Thymus (tissue), 11 donors: ENCODE measurements around the gene SLC1A4. TPM values are rescaled to one million over a fixed set of nuclear protein-coding genes. Genes with fewer than 3 reads are reported as not detected.

Experiments
- DNase-seq, 9 donors: peaks; one replicate each; pipeline ENCODE4 v3.0.0-alpha.2; 2013; ENCODE audit warnings: low spot score in 9 of 9, low read depth in 6 of 9, missing footprints in 1 of 9
- H3K27ac ChIP-seq, 2 donors: one replicate each; pipeline ENCODE4 v1.5.1; 2013; ENCODE audit warnings: control low read depth in 1 of 2, low read depth in 1 of 2, low read length in 1 of 2, mild to moderate bottlenecking in 1 of 2, moderate library complexity in 1 of 2
- H3K27me3 ChIP-seq, 2 donors: one replicate each; pipeline ENCODE4 v1.5.1; 2013; ENCODE audit warnings: low read length in 1 of 2; ENCODE audit not compliant: control insufficient read depth in 2 of 2, insufficient read depth in 1 of 2
- H3K36me3 ChIP-seq, 2 donors: one replicate each; pipeline ENCODE4 v1.5.1; 2013; ENCODE audit warnings: low read length in 1 of 2, mild to moderate bottlenecking in 1 of 2, moderate library complexity in 1 of 2; ENCODE audit not compliant: control insufficient read depth in 2 of 2, insufficient read depth in 2 of 2
- H3K4me1 ChIP-seq, 2 donors: one replicate each; pipeline ENCODE4 v1.5.1; 2013; ENCODE audit warnings: low read length in 2 of 2; ENCODE audit not compliant: control insufficient read depth in 2 of 2, insufficient read depth in 2 of 2
- H3K4me3 ChIP-seq, 2 donors: one replicate each; pipeline ENCODE4 v1.5.1; 2013; ENCODE audit warnings: low read length in 2 of 2, control low read depth in 1 of 2, mild to moderate bottlenecking in 1 of 2
- H3K9me3 ChIP-seq, 2 donors: one replicate each; pipeline ENCODE4 v1.5.1; 2013; ENCODE audit warnings: low read length in 1 of 2, mild to moderate bottlenecking in 1 of 2; ENCODE audit not compliant: control insufficient read depth in 2 of 2, insufficient read depth in 1 of 2
- WGBS: extraction: QIAGEN DNeasy Blood & Tissue Kit; methylation state at CpG from one replicate; pipeline ENCODE4 v1.1.7; 2013; 5-methylcytosine and 5-hydroxymethylcytosine counted together
- polyA plus RNA-seq: library from polyadenylated mRNA; stranded (reverse); fragments of 200-250 nt; gene quantifications from one replicate; pipeline ENCODE4 v1.2.3, GENCODE V29; 2013
- total RNA-seq: library from RNA; stranded (reverse); fragments of 120-200 nt; gene quantifications from one replicate; pipeline ENCODE4 v1.2.4, GENCODE V29; 2013
- donor health status: healthy.

The SLC1A4 gene
- total and polyA plus RNA-seq, 2 donors = 4.9 to 12.5 TPM

DNA sequence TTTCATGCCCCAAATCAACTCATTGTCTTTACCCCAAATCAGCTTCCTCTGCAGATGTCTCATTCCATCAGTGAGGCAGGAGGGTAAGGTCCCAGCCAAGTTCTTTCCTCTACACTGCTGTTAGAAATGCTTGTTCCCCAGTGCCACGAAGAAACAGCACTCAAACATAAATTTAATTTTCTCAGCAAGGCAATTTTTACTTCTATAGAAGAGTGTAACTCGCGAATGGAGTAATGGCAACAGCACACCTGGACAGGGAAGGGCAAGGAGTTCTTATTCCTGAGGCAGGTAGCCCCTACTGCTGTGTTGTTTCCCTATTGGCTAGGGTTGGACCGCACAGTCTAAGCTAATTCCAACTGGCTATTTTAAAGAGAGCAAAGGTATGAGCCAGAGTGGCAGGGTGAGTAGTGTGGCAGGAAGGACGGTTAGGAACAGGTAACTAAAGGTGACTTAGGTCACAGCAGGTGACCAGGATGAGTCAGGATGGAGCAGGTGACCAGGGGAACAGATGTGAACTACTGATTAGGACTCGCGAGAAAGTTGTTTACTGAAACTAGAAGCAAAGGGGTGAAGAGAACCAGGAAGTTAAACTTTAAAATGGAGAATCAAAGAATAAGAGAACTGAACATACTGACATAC is 55.0 kb downstream of the SLC1A4 start:
- Histone ChIP-seq H3K36me3 (peaks cover 4 to 15% of the 10 kb centered on the region in 2 donors), H3K27ac (no peak overlapping the region), H3K27me3 (no peaks in the 10 kb centered on the region), H3K4me3 (no peak overlapping the region), H3K9me3 (peaks cover 5 to 11% of the 10 kb centered on the region in 2 donors), H3K4me1 (peaks cover 0 to 11% of the 10 kb centered on the region in 2 donors)
- DNase-seq = no peak
- WGBS = 97% methylated on average over 7 of the region's 7 CpGs

DNA sequence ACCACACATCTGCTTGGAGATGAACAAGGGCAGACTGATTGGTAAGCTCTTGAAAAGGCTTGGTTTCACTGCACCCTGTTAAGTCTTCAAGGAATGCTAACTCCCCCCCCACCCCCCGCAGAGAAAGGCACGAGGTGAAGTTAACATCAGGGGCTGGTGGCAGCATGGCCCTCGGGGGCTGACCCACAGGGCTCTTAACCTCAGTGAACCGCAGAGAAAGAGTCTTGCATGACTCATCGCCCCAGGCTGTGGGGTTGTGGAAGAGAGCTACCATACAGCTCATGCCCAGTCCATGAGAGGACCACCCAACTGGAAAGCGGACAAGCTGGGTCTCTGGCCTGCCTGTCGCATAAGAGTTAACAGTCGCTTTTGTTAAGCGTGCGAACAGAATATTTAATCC is 56.5 kb downstream of the SLC1A4 start:
- no peak overlapping the region for H3K4me3 ChIP-seq
- H3K36me3 ChIP-seq = peaks cover 4 to 12% of the 10 kb centered on the region in 2 donors
- H3K27me3 ChIP-seq = no peaks in the 10 kb centered on the region
- H3K9me3 ChIP-seq = peaks cover 5 to 11% of the 10 kb centered on the region in 2 donors
- DNase-seq = no peak
- peaks cover 0 to 6% of the 10 kb centered on the region in 2 donors for H3K4me1 ChIP-seq
- 90% methylated on average over 10 of the region's 10 CpGs for WGBS
- H3K27ac ChIP-seq = no peak overlapping the region

DNA sequence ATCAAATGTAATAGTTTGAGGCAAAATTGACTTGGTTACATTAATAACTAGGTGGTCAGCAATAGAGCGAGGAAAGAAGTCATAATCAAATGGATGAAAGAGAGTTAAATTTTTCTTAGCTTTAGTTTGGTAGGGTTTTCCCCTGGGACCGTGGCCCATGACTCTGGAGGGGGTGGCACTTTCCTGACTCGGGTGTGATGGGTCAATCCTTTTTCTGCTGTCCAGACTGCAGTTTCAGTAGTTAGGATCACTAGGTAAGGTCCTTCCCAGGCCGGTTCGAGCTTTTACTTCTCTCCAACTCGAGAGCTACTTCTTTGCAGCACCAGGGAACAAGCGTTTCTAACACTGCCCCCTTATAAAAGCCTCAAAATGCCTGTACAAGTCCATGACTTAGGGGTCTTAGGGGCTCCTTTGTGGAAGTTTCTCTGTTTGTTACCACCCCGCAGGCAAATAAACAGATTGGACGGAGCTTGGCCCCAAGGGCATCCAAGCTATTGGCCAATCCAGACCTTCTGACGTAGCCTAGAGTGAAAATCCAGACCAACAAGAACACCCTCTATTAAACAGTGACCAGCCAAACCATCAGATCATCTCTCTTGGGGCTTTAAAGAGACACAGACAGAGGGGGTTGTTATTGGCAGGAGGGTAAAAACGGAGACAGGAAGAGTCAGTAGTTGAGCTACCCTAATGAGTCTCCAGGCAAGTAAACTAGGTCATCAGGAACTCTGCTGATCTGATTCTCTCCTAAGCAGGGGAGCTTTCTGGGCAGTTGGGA is 57.6 kb downstream of the SLC1A4 start:
- H3K9me3 ChIP-seq = peaks cover 5 to 11% of the 10 kb centered on the region in 2 donors
- no peak for DNase-seq
- 86% methylated on average over 11 of the region's 11 CpGs for WGBS
- H3K27me3 ChIP-seq = no peaks in the 10 kb centered on the region
- no peak overlapping the region for H3K27ac ChIP-seq
- H3K36me3 ChIP-seq = peaks cover 4 to 12% of the 10 kb centered on the region in 2 donors
- H3K4me3 ChIP-seq = no peak overlapping the region
- peaks cover 0 to 6% of the 10 kb centered on the region in 2 donors for H3K4me1 ChIP-seq

DNA sequence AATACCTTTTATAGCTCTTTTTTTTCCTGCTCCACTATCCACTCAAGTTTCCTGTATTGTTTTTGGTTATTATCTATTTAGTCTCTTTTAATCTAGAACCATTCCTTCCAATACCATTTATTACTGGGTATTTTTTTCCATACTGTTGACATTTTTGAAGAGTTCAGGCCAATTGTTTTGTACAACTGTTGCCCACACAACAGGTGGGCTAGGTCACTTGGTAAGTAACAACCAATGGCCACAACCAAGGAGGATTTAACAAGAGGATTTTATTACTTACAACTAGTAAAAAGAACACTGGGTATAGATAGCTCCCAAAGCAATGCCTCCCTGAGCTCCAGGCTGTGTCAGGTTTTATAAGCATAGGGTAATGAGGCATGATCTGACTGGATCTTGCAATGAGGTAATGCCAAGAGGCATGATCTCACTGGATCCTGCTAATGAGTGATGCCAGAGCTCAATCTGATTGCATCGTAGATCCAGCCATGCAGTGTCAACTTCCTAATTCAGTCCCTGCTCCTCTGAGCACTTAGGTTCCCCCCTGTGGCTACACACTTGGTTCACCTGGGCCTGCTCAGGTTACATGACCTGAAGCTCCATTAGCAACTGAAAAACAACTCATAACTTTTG is 59.9 kb downstream of the SLC1A4 start:
- H3K27ac ChIP-seq = no peak overlapping the region
- peaks cover 2 to 3% of the 10 kb centered on the region in 2 donors for H3K9me3 ChIP-seq

DNA sequence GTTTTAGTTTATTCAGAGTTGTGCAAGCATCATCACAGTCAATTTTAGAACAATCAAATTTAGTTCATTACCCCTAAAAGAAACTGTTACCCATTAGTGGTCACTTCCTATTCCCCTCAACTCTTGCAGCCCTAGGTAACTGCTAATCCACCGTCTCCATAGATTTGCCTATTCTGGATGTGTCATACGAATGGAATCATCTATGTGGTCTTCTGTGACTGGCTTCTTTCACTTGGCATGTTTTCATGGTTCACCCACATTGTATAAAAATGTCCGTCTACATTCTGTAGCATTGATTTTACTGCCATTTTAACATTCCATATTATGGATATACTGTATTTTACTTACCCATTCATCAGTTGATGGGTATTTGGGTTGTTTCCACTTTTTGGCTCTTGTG is 61.7 kb downstream of the SLC1A4 start:
- H3K27ac ChIP-seq = no peak overlapping the region
- DNase-seq = no peak
- H3K36me3 ChIP-seq = peaks cover 0 to 4% of the 10 kb centered on the region in 2 donors
- 98% methylated on average over 3 of the region's 3 CpGs for WGBS
- H3K4me3 ChIP-seq = no peak overlapping the region
- H3K27me3 ChIP-seq = no peaks in the 10 kb centered on the region
- H3K4me1 ChIP-seq = peaks cover 13 to 29% of the 10 kb centered on the region in 2 donors
- H3K9me3 ChIP-seq = no peaks in the 10 kb centered on the region

More for the DNA sequence above, 59.9 kb downstream of the SLC1A4 start:
- no peak for DNase-seq
- Histone ChIP-seq H3K27me3 (no peaks in the 10 kb centered on the region), H3K4me3 (no peak overlapping the region), H3K36me3 (peaks cover 3 to 4% of the 10 kb centered on the region in 2 donors), H3K4me1 (peaks cover 3 to 13% of the 10 kb centered on the region in 2 donors)
- WGBS = 96% methylated on average over 1 of the region's 1 CpG

DNA sequence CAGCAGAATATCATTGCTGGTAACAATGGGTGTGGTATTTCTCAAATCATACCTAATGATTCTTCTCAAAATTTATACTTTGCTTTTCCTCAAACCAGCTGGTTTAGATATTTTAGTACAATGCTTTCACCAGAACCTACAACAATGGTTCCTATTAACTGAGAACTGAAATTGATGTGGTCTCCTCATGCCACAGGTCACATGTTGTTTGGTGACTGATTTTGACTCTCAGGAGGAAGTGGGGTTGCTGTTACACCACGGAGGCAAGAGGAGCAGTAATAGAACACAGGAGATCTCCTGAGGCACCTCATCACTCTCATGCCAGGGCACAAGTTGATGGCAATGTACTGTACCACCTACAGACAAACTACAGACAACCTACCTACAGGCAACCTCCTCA is 64.0 kb downstream of the SLC1A4 start:
- H3K27ac ChIP-seq = no peak overlapping the region
- 2% methylated on average over 1 of the region's 1 CpG for WGBS
- no peaks in the 10 kb centered on the region for H3K9me3 ChIP-seq
- H3K4me3 ChIP-seq = no peak overlapping the region
- H3K27me3 ChIP-seq = no peaks in the 10 kb centered on the region
- no peaks in the 10 kb centered on the region for H3K36me3 ChIP-seq
- peak in 3 of 9 donors; percentile 25 to 59 (median 39) for DNase-seq
- peaks cover 24 to 42% of the 10 kb centered on the region in 2 donors for H3K4me1 ChIP-seq

DNA sequence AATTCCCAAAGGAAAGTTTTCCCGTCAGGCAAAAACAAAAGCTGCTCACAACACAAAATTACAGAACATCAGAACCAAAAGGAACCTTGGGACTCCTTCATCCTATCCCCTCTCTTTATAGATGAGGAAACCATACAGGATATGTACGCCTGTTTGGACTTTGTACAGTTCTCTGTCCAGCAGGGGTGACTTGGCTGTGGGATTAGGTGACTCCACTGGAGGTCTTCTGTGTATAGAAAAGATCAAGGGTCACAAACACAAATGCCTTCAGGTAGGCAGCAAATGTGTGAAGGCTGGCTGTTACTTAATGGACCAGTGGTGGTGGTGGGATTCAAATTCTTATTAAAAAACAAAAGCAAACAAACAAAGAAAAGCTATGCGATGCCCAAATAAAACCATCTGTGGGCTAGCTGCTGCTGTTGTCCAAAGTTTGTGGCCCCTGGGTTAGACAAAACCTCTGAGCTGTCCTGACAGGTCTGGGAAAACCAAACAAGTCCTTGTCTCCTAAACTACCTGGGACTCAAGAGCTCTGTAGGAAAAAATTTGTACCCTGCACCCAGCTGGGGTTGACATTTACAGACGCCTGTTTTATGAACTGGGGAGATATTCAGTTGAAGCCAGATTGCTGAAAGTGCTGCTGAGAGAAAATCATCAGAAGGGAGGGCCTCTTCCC is 65.7 kb downstream of the SLC1A4 start:
- WGBS = 84% methylated on average over 4 of the region's 4 CpGs
- H3K4me3 ChIP-seq = peak overlapping the region in 1 of 2 donors; percentile 70
- H3K36me3 ChIP-seq = no peaks in the 10 kb centered on the region
- DNase-seq = peak in 1 of 9 donors; percentile 43
- H3K27ac ChIP-seq = peak overlapping the region in 1 of 2 donors; percentile 90
- peaks cover 24 to 46% of the 10 kb centered on the region in 2 donors for H3K4me1 ChIP-seq
- no peaks in the 10 kb centered on the region for H3K9me3 ChIP-seq
- no peaks in the 10 kb centered on the region for H3K27me3 ChIP-seq

DNA sequence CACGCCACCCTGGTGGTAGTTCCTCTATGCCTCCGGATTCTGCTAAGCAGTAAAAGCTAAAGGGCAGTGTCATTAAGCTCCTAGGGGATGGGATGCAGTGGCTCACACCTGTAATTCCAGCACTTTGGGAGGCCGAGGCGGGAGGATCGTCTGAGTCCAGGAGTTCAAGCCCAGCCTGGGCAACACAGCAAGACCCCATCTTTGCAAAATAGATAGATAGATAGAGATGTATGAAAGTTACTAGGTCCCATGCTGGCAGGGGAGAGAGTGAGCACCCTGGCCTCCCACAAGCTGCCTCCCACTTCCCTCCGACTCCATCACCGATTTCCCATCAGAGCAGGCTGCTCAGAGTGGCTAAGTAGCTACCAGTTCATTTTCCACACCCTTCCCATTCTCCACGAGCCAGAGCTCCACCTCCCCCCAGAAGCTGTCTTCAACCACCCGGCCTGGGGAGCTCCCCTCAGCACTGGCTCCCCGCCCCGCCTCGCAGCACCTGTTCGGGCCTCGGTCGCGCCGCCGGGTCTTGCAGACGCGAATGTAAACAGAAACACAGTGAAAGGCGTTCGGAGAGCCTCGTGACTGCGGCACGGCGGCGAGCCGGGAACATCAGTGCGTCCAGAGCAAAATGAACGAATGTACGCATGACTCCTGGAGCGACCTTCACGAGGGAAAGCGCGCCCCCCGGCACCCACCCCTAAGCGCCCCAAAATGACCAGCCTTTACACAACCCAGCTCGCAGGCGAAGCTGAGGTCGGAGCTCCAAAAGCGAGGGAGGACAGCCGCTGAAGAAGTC is 66.4 kb downstream of the SLC1A4 start:
- H3K4me1 ChIP-seq = peaks cover 24 to 46% of the 10 kb centered on the region in 2 donors
- peak overlapping the region; percentile 70 to 72 for H3K4me3 ChIP-seq
- H3K36me3 ChIP-seq = no peaks in the 10 kb centered on the region
- WGBS = 6% methylated on average over 42 of the region's 42 CpGs
- no peaks in the 10 kb centered on the region for H3K27me3 ChIP-seq
- peak overlapping the region; percentile 52 to 90 for H3K27ac ChIP-seq
- peak in 7 of 9 donors; percentile 55 to 91 (median 79) for DNase-seq
- H3K9me3 ChIP-seq = no peaks in the 10 kb centered on the region
